ENCODE results near the gene RGS9.
"Not testable (repeated sequence)": the region's sequence is repeated elsewhere in the genome, so short reads cannot be mapped to it uniquely, and the experiment has no call there.

Gene RGS9

GRCh38 chr17:65185062-65185461, 47.9 kb downstream of the RGS9 start:
- DNase-seq = no peak

GRCh38 chr17:65185668-65186382, 48.7 kb downstream of the RGS9 start:
- no peak for DNase-seq

- no peak for DNase-seq
These were observed 53.4 kb downstream of the RGS9 start for GRCh38 chr17:65190467-65191097.

- DNase-seq = no peak
These were observed 54.9 kb downstream of the RGS9 start for GRCh38 chr17:65191811-65192740.

GRCh38 chr17:65193305-65193704, 56.1 kb downstream of the RGS9 start:
- no peak for DNase-seq

- DNase-seq = no peak
These were observed 56.6 kb downstream of the RGS9 start for GRCh38 chr17:65193716-65194293.

- DNase-seq = no peak
These were observed 57.6 kb downstream of the RGS9 start for GRCh38 chr17:65194670-65195334.

- DNase-seq = no peak
These were observed 58.5 kb downstream of the RGS9 start for GRCh38 chr17:65195716-65196115.

GRCh38 chr17:65196617-65197016, 59.4 kb downstream of the RGS9 start:
- no peak for DNase-seq

- DNase-seq = no peak
These were observed 60.0 kb downstream of the RGS9 start for GRCh38 chr17:65197201-65197600.

GRCh38 chr17:65198653-65199382, 61.6 kb downstream of the RGS9 start:
- DNase-seq = peak; percentile 72

- DNase-seq = no peak
These were observed 64.2 kb downstream of the RGS9 start for GRCh38 chr17:65201331-65201730.

GRCh38 chr17:65202844-65203571, 65.8 kb downstream of the RGS9 start:
- DNase-seq = no peak

- no peak for DNase-seq
These were observed 66.8 kb downstream of the RGS9 start for GRCh38 chr17:65204001-65204400.

GRCh38 chr17:65205655-65206054, 68.5 kb downstream of the RGS9 start:
- DNase-seq = no peak

- DNase-seq = not testable (repeated sequence)
These were observed 70.3 kb downstream of the RGS9 start for GRCh38 chr17:65207448-65207847.

- DNase-seq = no peak
These were observed 71.5 kb downstream of the RGS9 start for GRCh38 chr17:65208717-65209116.

- no peak for DNase-seq
These were observed 81.1 kb downstream of the RGS9 start for GRCh38 chr17:65218261-65218660.

GRCh38 chr17:65219124-65219523, 82.0 kb downstream of the RGS9 start:
- DNase-seq = peak; percentile 5

- no peak for DNase-seq
These were observed 82.5 kb downstream of the RGS9 start for GRCh38 chr17:65219707-65220106.

- DNase-seq = no peak
These were observed 83.6 kb downstream of the RGS9 start for GRCh38 chr17:65220732-65221131.

Measured in CD4-positive, alpha-beta T cell treated with Interleukin-17A for 1 hour (primary cell).